ENCODE measurements around the gene SIRT3. TPM values are rescaled to one million over a fixed set of nuclear protein-coding genes. Genes with fewer than 3 reads are reported as not detected.

SIRT3 gene
- total RNA-seq, 1 experiment from 2014 or later = 8.4 TPM

DNA sequence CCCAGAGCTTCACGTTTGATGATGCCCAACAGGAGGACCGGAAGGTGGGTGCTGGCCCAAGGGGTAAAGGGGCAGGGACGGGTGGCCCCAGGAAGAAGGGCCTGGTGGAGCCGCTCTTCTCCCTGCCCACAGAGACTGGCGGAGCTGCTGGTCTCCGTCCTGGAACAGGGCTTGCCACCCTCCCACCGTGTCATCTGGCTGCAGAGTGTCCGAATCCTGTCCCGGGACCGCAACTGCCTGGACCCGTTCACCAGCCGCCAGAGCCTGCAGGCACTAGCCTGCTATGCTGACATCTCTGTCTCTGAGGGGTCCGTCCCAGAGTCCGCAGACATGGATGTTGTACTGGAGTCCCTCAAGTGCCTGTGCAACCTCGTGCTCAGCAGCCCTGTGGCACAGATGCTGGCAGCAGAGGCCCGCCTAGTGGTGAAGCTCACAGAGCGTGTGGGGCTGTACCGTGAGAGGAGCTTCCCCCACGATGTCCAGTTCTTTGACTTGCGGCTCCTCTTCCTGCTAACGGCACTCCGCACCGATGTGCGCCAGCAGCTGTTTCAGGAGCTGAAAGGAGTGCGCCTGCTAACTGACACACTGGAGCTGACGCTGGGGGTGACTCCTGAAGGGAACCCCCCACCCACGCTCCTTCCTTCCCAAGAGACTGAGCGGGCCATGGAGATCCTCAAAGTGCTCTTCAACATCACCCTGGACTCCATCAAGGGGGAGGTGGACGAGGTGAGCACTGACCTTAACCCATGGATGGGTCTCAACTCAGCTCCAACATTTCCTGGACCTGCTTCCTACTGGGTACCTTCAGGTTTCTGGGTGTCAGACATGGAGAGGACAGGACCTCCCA is 26.6 kb downstream of the SIRT3 start:
- no peak for DNase-seq (ENCODE audit: low read depth, low spot score)
- in situ Hi-C loops (cut with HindIII; ENCODE audit: low pct_unique_long_range_greater_than_20kb, low sequenced_read_pairs) = no loop called here

DNA sequence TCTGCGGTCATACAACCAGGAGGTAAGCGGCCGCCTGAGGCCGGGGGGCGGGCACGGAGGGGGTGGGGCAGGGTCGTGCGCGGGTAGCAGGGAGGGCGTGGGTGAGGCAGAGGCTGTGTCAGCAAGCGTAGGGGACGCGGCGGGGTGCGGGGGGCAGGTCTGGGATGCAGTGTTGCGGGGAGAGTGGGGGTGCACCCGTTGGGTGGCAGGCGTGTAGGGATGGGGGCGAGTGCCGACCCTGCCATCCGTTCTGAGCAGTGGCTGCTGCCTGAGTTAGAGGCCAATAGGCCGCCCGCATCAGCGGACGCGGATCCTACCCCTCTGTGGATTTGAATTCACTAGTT is 27.3 kb downstream of the SIRT3 start:
- in situ Hi-C loops (cut with HindIII; ENCODE audit: low pct_unique_long_range_greater_than_20kb, low sequenced_read_pairs) = no loop called here
- DNase-seq (ENCODE audit: low read depth, low spot score) = no peak

DNA sequence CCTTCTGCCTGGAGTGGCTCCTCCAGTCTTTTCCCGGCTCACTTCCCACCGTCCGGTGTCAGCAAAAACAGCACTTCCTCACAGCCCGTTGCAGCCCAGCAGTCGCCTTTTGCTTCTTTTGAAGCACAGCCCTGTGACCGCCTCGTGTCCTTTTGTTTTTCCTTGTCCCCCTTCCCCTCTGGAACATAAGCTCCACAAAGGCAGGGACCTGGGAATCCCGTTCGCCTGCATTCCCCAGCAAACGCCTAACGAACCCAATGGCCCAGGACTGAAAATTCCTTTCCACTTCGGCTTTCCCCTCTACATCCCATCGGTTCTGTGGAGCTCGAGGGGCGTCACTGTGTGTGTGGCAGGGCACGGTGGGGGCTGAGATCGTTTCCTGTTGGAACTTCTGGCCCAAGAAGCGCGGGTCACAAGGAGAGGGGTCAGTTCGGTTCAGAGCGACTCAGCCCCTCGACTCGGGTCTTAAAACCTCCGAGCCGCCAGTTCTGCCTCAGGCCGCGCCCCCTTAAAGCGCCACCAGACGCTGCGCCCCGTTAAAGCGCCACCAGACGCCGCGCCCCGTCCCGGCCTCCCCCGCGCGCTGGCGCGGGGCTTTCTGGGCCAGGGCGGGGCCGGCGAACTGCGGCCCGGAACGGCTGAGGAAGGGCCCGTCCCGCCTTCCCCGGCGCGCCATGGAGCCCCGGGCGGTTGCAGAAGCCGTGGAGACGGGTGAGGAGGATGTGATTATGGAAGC is 27.8 kb downstream of the SIRT3 start:
- in situ Hi-C loops (cut with HindIII; ENCODE audit: low pct_unique_long_range_greater_than_20kb, low sequenced_read_pairs) = no loop called here
- DNase-seq (ENCODE audit: low read depth, low spot score) = peak; percentile 60

DNA sequence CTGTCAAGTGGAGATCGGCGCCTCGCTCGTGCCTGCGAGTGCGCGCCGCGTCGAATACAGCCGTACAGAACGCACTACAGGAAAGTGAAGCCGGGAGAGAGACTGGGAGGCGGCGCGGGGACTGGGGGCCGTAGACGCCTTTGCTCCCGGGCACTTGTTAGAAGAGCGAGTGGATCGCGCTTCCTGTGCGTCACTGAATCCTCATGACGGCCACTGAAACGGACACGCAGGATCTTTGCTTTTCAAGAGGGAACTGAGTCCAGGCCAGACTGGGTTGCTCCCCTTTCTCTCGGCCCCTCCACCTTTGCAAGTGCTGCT is 28.3 kb downstream of the SIRT3 start:
- peak; percentile 32 for DNase-seq (ENCODE audit: low read depth, low spot score)
- in situ Hi-C loops (cut with HindIII; ENCODE audit: low pct_unique_long_range_greater_than_20kb, low sequenced_read_pairs) = no loop called here

DNA sequence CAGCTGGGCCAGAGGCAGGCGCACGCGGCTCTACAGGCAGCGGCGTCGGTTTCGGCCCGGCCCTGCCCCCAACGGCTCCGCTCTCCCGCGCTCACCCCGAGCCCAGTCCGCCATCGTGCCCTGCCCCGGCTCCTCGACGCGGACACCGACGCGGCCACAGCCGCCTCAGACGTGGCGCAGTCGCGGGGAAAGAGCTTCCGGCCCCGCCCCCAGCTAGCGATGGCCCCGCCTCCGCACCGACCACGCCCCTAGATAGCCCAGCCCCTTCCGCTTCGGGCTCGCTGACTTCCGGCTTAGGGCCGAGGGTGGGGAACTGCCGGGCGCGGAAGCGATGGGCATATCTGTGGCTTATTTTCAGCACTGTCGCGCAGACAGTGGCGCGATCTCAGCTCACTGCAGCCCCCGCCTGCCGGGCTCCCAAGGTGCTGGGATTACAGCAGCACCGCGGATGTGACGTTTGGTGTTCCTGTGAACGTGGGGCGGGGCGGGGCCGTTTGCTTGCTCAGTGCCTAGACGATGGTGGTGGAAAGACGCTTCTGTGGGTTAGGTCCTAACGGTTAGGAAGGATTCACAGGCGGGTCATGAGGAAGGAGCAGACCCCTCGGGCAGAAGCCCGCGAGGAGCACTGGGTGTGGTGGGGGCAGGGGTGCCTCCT is 28.8 kb downstream of the SIRT3 start, which contains the start of the genes BET1L and RIC8A:
TSS of gene BET1L (minus strand) at position 192 of the 655 bp plus-strand sequence. CDS start at position 114, 78 bp downstream.
TSS of gene RIC8A (plus strand) at position 501 of the 655 bp plus-strand sequence. CDS start 1,147 bp downstream, outside the sequence.
- in situ Hi-C loops (cut with HindIII; ENCODE audit: low pct_unique_long_range_greater_than_20kb, low sequenced_read_pairs) = no loop called here
- DNase-seq (ENCODE audit: low read depth, low spot score) = peak; percentile 96

DNA sequence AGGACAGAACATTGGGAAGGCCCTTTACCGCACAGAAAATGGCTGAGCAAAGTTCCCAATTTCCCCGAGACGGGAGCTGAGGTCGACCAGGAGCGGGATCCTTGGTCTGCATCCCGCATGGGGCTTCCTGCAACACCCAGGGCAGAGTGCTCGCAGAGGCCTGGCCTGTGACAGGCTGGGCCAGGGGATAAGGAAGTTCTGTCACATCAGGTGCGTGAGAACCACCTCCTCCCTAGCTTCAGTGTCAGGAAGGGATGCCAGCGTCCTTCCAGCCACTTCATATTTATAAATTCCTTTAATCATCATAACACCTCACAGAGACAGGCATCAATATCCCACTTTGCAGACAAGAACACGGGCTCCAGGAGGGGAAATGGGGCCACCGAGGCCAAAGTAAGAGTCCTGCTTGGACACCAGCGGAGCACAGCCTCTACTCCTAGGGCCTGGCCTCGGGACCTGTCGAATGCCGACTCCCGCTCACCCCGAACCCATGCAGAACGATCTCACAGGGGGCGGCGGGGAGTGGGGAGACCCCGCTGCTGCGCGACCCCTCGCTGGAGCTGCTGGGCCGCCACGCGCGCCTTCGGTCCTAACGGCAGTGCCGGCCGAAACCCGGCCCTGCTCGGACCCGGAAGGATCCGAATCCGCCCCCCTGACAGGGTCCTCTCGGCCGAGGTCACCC is 29.5 kb downstream of the SIRT3 start:
- no peak for DNase-seq (ENCODE audit: low read depth, low spot score)
- in situ Hi-C loops (cut with HindIII; ENCODE audit: low pct_unique_long_range_greater_than_20kb, low sequenced_read_pairs) = no loop called here

DNA sequence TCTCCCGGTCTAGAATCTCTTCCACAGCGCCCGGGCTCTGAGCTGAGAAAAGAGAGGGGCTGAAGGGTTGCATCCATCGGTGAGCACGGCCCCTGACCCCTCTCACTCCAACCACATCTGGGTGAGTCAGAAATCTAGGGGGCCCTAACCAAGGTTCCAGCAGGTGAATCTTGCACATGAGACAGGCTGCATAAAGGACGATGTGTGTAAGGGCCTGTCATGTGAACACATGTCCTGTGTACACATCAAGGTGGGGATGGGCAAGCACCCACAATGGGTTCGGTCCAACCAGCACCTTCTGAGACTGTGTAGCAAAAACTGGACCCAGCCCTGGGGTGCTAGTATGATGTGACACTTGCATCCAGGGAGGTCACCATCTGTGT is 30.1 kb downstream of the SIRT3 start:
- in situ Hi-C loops (cut with HindIII; ENCODE audit: low pct_unique_long_range_greater_than_20kb, low sequenced_read_pairs) = no loop called here

DNA sequence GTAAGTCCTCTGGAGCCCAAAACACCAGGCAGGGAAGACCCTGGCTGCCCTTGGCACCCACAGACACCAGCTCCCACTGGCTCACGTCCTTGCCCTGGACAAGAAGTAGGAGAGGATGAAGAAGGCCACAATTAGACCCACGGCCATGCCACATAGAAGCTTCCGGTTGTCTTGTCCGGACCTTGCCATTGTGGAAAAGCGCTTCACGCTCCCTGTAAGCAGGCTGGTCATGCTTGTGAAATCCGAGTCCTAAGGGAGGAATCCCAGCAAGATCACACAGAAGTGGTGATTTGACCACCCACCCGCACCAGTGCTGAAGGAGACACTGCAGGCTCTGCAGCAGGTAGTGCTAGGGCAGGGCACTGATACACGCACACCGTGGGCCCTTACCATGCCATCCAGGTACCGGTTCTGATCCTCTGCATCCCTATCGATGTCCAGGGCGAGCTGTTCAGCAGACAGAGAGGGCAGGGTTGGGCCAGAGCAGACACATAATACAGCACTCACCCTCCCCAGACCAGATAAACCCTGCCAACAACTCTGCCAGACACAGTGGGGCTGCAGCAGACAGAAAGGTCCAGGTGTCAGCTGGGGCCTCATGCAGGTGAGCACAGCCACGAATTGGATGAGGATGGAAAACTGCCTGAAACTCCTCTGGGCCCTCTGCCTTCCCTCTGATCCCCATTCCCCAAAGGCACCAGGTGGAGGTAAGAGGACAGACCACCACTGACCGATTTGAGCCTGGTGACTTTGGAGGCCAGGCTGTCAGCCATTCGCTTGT is 30.7 kb downstream of the SIRT3 start:
- in situ Hi-C loops (cut with HindIII; ENCODE audit: low pct_unique_long_range_greater_than_20kb, low sequenced_read_pairs) = no loop called here
- no peak for DNase-seq (ENCODE audit: low read depth, low spot score)

More for the DNA sequence above, 30.1 kb downstream of the SIRT3 start:
- no peak for DNase-seq (ENCODE audit: low read depth, low spot score)

DNA sequence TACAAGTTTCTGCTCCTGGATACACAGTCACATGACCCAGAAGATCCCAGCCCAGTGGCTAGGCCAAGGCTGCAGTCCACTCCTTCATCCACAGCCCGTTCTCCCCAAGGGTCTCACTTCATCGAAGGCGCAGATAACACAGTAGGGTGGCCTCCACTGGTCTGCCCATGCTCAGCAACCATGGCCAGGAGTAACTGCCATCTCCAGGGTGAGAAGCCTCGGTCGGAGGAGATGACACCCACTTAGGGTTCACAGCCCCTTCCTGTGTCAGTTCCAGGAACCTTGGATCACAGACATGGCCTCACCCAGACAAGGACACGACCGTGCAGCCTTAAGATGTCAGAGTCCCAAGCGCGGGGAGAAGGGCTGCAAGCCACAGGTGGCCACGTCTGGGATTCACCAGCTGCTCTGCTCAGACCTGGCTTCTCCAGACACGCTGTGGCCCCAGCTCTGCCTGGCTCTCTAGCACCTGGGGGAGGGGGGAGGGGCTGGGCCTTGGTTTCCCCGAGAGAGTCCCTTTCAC is 31.5 kb downstream of the SIRT3 start:
- in situ Hi-C loops (cut with HindIII; ENCODE audit: low pct_unique_long_range_greater_than_20kb, low sequenced_read_pairs) = no loop called here
- no peak for DNase-seq (ENCODE audit: low read depth, low spot score)

DNA sequence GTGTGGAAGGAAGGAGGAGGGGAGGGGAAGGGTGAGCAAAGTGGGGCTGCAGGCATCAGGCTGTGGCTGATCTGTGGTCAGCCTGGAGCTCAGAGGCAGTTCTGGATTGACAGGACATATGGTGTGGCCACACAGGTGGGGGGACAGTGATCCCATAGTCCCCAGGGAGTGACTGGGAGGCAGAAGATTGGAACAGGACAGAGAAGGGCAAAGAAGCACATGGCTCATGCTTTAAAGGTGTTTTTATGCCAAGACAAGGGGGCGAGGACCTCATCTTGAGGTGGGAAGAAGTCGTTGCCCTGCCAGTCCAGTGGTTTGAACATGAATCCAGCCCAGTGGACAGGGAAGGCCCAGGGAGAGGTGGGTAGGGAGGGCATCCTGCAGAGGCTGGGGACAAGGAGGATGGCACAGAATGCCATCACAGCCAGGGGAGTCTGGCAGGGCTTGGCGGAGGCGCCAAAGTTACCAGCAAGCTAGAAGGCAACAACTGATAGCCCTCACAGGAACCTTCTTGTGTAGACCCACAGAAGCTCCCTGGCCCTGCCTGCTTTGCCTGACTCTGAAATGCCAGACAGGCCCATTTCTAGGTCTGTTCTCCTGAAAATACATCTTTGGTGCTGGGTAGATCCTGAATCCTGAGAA is 32.1 kb downstream of the SIRT3 start:
- DNase-seq (ENCODE audit: low read depth, low spot score) = no peak
- in situ Hi-C loops (cut with HindIII; ENCODE audit: low pct_unique_long_range_greater_than_20kb, low sequenced_read_pairs) = no loop called here

DNA sequence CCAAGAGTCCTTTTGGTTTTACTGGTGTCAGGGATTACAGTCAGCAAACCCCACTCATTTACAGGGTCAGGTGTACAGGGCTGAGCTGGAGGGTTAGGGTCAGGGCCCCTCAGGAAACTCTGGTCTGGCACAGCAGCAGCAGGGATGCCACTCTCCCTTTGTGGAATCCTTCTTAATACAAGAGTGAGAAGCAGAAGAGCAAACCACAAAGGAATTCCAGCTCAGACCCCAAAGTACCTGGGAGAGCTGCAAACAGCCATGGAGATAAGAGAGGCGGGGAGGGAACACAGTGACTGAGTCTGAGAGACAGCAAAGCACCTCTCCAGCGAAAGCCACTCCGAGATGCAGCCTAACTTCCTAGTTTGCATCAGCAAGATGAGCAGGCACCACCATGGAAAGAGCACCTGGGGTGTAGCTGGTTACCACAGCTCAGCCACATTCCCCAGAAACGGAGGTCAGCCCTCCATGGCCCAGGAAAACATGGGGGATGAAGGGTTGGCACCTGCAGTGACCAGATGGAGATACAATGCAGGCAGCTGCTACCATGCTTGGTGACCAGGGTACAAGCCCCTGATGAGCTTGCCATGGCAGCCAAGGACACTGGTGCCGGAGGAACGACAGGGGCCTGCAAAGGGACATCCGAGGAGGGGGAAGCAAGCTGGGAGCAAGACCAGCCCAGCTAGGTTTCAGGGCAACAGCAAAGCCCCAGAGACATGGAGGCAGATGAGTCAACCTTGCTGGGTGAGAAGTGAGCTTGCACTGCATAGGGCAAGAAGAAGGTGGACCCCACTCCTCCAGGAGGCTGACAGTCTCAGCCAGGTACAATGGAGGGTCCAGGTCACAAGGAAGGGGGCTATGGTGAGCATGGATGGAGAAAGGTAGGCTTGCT is 32.8 kb downstream of the SIRT3 start:
- in situ Hi-C loops (cut with HindIII; ENCODE audit: low pct_unique_long_range_greater_than_20kb, low sequenced_read_pairs) = no loop called here
- no peak for DNase-seq (ENCODE audit: low read depth, low spot score)

DNA sequence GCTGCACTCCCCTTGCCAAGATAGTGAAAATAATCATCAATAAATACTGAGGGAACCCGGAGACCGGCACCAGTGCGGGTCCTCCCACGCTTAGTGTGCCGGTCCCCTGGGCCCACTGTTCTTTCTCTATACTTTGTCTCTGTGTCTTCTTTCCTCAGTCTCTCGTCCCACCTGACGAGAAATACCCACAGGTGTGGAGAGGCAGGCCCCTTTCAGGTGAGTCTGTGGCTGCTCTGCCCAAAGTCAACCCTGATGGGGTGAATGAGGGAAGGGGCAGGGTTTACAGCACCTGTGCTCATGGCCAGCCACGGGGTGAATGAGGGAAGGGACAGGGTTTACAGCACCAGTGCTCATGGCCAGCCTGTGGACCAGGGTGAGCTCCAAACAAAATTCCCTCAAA is 33.7 kb downstream of the SIRT3 start:
- in situ Hi-C loops (cut with HindIII; ENCODE audit: low pct_unique_long_range_greater_than_20kb, low sequenced_read_pairs) = no loop called here

DNA sequence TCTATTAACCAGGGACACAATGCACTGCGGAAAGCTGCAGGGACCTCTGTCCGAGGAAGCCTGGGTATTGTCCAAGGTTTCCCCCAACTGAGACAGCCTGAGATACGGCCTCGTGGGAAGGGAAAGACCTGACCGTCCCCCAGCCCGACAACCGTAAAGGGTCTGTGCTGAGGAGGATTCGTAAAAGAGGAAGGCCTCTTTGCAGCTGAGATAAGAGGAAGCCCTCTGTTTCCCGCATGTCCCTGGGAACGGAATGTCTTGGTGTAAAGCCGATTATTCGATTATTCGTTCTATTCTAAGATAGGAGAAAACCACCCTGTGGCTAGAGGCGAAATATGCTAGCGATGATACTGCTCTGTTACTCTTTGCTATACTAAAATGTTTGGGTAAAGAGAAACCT is 34.2 kb downstream of the SIRT3 start:
- in situ Hi-C loops (cut with HindIII; ENCODE audit: low pct_unique_long_range_greater_than_20kb, low sequenced_read_pairs) = no loop called here
- DNase-seq (ENCODE audit: low read depth, low spot score) = no peak

More for the DNA sequence above, 33.7 kb downstream of the SIRT3 start:
- DNase-seq (ENCODE audit: low read depth, low spot score) = no peak

DNA sequence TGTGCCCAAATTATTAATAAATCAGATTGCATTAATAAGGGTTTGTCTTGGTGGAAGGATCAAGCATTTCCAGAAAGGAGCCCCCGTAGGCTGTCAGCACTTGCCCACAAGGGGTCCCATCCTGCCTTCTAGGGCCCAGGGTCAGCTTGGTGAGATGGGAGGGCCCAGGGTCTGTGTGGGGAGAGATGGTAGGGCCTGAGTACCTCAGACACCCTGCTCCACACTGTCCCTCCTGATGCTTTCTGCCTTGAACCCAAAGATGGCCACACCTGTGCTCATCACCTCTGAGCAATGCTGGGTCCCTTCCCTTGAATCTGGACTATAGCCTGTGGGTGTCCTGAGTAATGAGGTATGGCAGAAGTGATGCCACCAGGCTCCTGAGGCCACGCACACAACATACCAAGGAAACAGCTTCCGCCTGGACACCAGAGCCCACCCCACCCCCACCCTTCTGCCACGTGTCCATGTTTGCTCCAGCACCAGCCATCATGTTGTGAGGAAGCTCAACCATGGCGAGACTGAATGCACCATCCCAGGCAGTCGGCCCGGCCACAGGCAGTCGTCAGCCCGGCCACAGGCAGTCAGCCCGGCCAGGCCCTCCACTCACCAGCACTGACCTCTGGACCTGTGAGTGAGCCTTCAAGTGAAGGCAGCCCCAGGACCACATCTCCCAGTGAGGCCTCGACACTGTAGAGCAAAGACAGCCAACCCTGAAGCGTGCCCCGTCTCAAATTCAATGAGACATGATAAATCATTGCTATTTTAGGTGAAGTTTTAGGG is 35.7 kb downstream of the SIRT3 start:
- in situ Hi-C loops (cut with HindIII; ENCODE audit: low pct_unique_long_range_greater_than_20kb, low sequenced_read_pairs) = no loop called here
- DNase-seq (ENCODE audit: low read depth, low spot score) = no peak

DNA sequence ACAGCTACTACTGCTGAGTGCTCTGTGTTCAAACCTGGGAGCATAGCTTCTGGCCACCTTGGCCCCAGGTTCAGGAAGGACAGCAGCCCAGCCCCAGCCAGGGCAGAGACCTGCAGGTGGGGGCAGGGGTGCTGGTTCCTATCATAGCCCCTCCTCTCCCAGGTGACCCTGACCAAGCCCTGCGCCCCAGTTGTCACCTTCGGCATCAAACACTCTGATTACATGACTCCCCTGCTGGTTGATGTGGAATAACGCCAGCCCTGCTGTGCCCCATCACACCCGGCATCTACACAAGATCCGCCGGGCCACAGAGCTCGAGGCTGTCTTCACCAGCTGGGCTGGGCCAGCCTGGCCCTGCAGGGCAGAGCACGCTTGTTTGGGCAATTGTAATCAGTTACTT is 36.4 kb downstream of the SIRT3 start:
- DNase-seq (ENCODE audit: low read depth, low spot score) = no peak
- in situ Hi-C loops (cut with HindIII; ENCODE audit: low pct_unique_long_range_greater_than_20kb, low sequenced_read_pairs) = no loop called here

Data from SK-MEL-5 (cell line).